HK-2 (cell line): ENCODE data around the gene PLP2.

Experiments used
- DNase-seq: peaks from one replicate; pipeline ENCODE4 v3.0.0-alpha.2; 2018; ENCODE audit not compliant: unreplicated experiment

PLP2 gene

DNA sequence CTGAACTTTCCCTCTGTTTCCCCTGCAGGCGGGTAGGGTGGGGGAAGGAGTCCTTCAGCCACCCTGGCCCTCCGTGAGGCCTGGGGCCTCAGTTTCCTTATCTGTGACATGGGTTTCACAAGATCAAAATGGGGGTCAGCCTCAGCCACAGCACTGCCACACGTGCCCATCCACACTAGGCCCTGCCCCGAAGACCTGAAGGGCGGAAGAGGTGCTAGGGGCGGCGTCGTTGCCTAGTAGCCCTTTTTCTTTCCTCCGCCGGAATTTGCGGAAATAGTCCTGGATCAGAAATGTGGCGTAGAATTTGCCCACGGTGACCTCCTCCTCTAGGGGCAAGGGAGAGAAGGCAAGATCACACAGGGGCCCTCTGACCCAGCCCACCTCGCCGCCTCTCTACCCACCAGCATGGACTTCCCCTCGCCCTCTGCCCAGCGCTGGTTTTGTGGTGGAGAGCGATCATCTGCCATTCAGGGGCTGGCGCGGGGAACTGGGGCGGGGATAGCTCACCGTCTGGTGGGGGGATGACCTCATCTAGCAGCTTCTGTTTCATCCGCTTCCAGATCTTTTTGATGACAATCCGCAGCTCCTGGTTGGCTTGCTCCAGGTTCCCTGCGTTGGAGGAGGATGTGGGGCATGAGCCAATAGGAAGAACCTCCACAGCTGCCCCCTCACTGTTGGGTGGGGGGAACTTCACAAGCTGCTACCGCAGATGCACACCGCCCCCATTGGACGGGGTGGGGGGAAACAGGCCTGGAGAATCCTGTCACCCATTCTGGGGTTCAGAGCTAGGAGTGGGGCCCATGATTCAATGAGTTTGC is 37.9 kb downstream of the PLP2 start:
- no peak for DNase-seq

- DNase-seq: no peak
Measured at GRCh38 chrX:49210406-49210805, 38.7 kb downstream of the PLP2 start.

GRCh38 chrX:49211074-49211473 is 39.4 kb downstream of the PLP2 start:
- no peak for DNase-seq

- no peak for DNase-seq
Measured at GRCh38 chrX:49212209-49212608, 40.5 kb downstream of the PLP2 start.

- DNase-seq: no peak
Measured at GRCh38 chrX:49212861-49213260, 41.2 kb downstream of the PLP2 start.

GRCh38 chrX:49214416-49214815 is 42.7 kb downstream of the PLP2 start:
- DNase-seq: no peak

DNA sequence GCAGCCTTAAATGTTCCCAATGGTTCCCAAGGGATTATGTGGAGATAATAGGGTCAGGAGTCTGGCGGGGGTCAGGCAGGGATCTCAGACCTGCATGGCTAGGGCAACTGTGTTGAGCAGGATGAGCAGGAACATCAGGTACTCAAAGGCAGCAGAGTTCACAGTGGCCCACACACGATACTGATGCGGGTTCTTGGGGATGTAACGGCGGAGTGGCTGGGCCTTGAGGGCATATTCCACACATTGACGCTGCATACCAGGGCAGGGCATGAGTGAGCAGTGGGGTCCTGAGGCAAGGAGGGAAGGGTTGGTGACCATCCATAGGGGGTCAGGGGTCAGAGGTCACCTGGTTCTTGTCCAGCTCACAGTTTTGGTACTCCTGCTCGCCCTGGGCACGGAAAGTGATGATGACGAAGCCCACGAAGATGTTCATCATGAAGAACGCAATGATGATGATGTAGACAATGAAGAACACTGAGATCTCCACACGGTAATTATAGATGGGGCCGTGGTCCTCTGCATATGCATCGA is 43.4 kb downstream of the PLP2 start:
- no peak for DNase-seq

- no peak for DNase-seq
Measured at GRCh38 chrX:49220100-49220499, 48.4 kb downstream of the PLP2 start.

- no peak for DNase-seq
Measured at GRCh38 chrX:49221868-49222267, 50.2 kb downstream of the PLP2 start.
